GM12891 (cell line): ENCODE results near the gene BAX.

Source experiments
- POLR2A ChIP-seq: IDR thresholded peaks from 2 replicates; pipeline ENCODE4 v1.6.1; 2011; ENCODE audit warnings: low read depth, low read length, control low read depth
- POLR2AphosphoS5 ChIP-seq: IDR thresholded peaks from 2 replicates; pipeline ENCODE4 v1.6.1; 2011; ENCODE audit warnings: low read depth, low read length, control low read depth
- TAF1 ChIP-seq: IDR thresholded peaks from 2 replicates; pipeline ENCODE4 v1.6.1; 2011; ENCODE audit warnings: low read depth, low read length, control low read depth

DNA sequence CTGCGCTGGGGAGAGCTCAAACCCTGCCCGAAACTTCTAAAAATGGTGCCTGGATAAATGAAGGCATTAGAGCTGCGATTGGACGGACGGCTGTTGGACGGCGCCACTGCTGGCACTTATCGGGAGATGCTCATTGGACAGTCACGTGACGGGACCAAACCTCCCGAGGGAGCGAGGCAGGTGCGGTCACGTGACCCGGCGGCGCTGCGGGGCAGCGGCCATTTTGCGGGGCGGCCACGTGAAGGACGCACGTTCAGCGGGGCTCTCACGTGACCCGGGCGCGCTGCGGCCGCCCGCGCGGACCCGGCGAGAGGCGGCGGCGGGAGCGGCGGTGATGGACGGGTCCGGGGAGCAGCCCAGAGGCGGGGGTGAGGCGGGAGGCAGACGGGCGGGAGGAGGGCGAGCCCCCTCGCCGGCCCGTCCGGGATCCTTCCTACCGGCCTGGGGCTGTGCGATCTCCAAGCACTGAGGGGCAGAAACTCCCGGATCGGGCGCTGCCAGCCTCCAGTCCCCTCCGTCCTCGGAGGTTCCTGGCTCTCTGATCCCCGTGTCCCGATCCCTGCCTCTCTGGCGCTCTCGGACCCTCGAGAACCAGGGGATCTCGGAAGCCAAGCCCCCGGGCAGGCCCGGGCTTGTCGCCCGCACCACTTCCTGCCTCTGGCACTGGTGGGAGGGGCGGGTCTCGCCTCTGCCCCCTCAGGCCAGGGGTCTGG is at the start of gene BAX:
- TF ChIP-seq POLR2AphosphoS5 (peak; percentile 74), POLR2A (peak; percentile 67; the same call in 1 of the 2 replicates), TAF1 (peak; percentile 61)
